ENCODE data around the gene DCN. TPM values are rescaled to one million over a fixed set of nuclear protein-coding genes. Genes with fewer than 3 reads are reported as not detected.

The DCN gene
- polyA plus RNA-seq, 1 of the 3 experiments (the other 2 are of a cell fraction) = 5.5 TPM

DNA sequence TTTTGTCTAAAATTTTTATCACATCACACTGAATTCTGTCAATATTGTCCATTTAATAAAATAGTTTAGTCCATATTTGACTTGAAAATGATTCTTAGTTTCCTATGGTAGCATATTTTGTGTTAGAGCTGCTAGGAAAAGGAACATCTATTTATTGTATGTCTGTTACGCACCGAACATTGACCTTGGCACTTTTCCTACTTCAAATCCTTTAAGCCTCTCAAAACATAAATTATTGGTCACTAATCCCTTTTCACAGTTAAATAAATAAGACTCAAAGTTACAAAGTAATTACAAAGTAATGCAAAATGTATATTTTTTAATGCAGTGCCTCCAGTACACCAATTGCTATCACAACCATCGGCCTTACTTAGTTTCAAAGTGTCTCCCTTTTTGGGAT lies 28.5 kb downstream of the DCN start:
- Histone ChIP-seq H3K27me3 (ENCODE audit: insufficient read depth) (no peaks in the 10 kb centered on the region), H3K4me1 (ENCODE audit: control insufficient read depth in 1 of 2, insufficient read depth in 2 of 2, low read depth in 1 of 2, low read length in 1 of 2) (no peaks in the 10 kb centered on the region; a peak in 1 of 4 replicates), H3K4me2 (no peak overlapping the region), H3K79me2 (ENCODE audit: insufficient read depth) (no peaks in the 10 kb centered on the region), H3K4me3 (ENCODE audit: low read depth in 2 of 2, low read length in 1 of 2) (no peak overlapping the region), H3K27ac (ENCODE audit: low read depth in 2 of 2, low read length in 1 of 2) (no peak overlapping the region), H3K9me3 (no peaks in the 10 kb centered on the region), H3F3A (replicated peaks; ENCODE audit: insufficient read depth) (no peaks in the 10 kb centered on the region), H2AFZ (ENCODE audit: low read depth) (no peak overlapping the region), H4K20me1 (ENCODE audit: insufficient read depth) (no peaks in the 10 kb centered on the region), H3K36me3 (replicated peaks in 1 of 2; ENCODE audit: control insufficient read depth in 1 of 2, insufficient read depth in 2 of 2, low read length in 1 of 2) (no peaks in the 10 kb centered on the region), H3K9me2 (no peaks in the 10 kb centered on the region), H3K9ac (no peak overlapping the region)
- TF ChIP-seq SMC3 (IDR thresholded peaks at IDR 0.05; ENCODE audit: low read depth, low read length) (no peak), MEF2A (IDR thresholded peaks at IDR 0.05; ENCODE audit: borderline replicate concordance, low read depth) (no peak), RFX5 (IDR thresholded peaks at IDR 0.05; ENCODE audit: low read length) (no peak), FOXJ3 (CRISPR knock-in tag; IDR thresholded peaks at IDR 0.05) (no peak), MXI1 (IDR thresholded peaks at IDR 0.05; ENCODE audit: low read depth, low read length) (no peak), YY1 (IDR thresholded peaks at IDR 0.05; ENCODE audit: low read depth) (no peak), USF2 (IDR thresholded peaks at IDR 0.05; ENCODE audit: borderline replicate concordance, low read depth, low read length) (no peak), POLR2AphosphoS5 (IDR thresholded peaks at IDR 0.05; ENCODE audit: low read depth, low read length) (no peak), USF1 (IDR thresholded peaks at IDR 0.05; ENCODE audit: borderline replicate concordance, low read depth) (no peak), RAD21 (IDR thresholded peaks at IDR 0.05; ENCODE audit: low read length) (no peak), RCOR1 (IDR thresholded peaks at IDR 0.05; ENCODE audit: low read length) (no peak), RXRA (IDR thresholded peaks at IDR 0.05; ENCODE audit: borderline replicate concordance, low read depth) (no peak), JUND (IDR thresholded peaks at IDR 0.05) (no peak)
- TF ChIP-seq, protein P1, sequence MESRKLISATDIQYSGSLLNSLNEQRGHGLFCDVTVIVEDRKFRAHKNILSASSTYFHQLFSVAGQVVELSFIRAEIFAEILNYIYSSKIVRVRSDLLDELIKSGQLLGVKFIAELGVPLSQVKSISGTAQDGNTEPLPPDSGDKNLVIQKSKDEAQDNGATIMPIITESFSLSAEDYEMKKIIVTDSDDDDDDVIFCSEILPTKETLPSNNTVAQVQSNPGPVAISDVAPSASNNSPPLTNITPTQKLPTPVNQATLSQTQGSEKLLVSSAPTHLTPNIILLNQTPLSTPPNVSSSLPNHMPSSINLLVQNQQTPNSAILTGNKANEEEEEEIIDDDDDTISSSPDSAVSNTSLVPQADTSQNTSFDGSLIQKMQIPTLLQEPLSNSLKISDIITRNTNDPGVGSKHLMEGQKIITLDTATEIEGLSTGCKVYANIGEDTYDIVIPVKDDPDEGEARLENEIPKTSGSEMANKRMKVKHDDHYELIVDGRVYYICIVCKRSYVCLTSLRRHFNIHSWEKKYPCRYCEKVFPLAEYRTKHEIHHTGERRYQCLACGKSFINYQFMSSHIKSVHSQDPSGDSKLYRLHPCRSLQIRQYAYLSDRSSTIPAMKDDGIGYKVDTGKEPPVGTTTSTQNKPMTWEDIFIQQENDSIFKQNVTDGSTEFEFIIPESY (IDR thresholded peaks at IDR 0.05; ENCODE audit: borderline replicate concordance, low read depth) = no peak
- TF ChIP-seq, protein P2, sequence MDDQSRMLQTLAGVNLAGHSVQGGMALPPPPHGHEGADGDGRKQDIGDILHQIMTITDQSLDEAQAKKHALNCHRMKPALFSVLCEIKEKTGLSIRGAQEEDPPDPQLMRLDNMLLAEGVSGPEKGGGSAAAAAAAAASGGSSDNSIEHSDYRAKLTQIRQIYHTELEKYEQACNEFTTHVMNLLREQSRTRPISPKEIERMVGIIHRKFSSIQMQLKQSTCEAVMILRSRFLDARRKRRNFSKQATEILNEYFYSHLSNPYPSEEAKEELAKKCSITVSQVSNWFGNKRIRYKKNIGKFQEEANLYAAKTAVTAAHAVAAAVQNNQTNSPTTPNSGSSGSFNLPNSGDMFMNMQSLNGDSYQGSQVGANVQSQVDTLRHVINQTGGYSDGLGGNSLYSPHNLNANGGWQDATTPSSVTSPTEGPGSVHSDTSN (IDR thresholded peaks at IDR 0.05) = no peak
- WGBS (ENCODE audit: low lambda C conversion rate) = 90% methylated on average over 3 of the region's 3 CpGs
- ChIA-PET POLR2A (no interaction called here), CTCF (interaction anchor here (1.0 kb wide), 1 partner anchor 23 kb away, joined by 5 read pairs; no protein-coding TSS in a partner anchor)
- DNase-seq = no peak
